ENCODE measurements around the gene SERINC2.

GRCh38 chr1:31418626-31419323 is 5.8 kb downstream of the SERINC2 start:
- no peak for TF ChIP-seq CTCF (IDR thresholded peaks at IDR 0.05; ENCODE audit: insufficient read depth, low read depth, low read length)
- no peak for TF ChIP-seq EZH2 (IDR thresholded peaks at IDR 0.05; ENCODE audit: insufficient read depth, low read length)

Data from astrocyte (in vitro differentiated cells and primary cell).